HL-60 (cell line): ENCODE data around the gene WTAP.

Experiments
- DNase-seq, 2 experiments: peaks; one replicate each; pipeline ENCODE4 v3.0.0-alpha.2; 2010 to 2020; ENCODE audit warnings: low read depth in 1 of 2, low spot score in 1 of 2
- H3K27ac ChIP-seq: fragments of 250-450 bp; sonication (Bioruptor Pico); replicated peaks from 2 replicates; pipeline ENCODE4 v1.5.1; 2020; ENCODE audit warnings: mild to moderate bottlenecking, moderate library complexity
- H3K27me3 ChIP-seq: fragments of 250-450 bp; sonication (Bioruptor Pico); 2 replicates; pipeline ENCODE4 v1.5.1; 2021; ENCODE audit warnings: mild to moderate bottlenecking, moderate library complexity; ENCODE audit not compliant: insufficient read depth, poor library complexity, severe bottlenecking
- H3K4me3 ChIP-seq: replicated peaks from 2 replicates; pipeline ENCODE4 v1.5.1; 2011; ENCODE audit warnings: mild to moderate bottlenecking, control low read depth, low read length; ENCODE audit not compliant: insufficient read depth
- GABPA ChIP-seq: IDR thresholded peaks from 2 replicates; pipeline ENCODE4 v1.6.1; 2012; ENCODE audit warnings: low read depth
- POLR2AphosphoS5 ChIP-seq: IDR thresholded peaks from 2 replicates; pipeline ENCODE4 v1.6.1; 2012; ENCODE audit warnings: low read depth
- REST ChIP-seq: IDR thresholded peaks from 2 replicates; pipeline ENCODE4 v1.6.1; 2012; ENCODE audit warnings: low read depth; ENCODE audit not compliant: insufficient replicate concordance
- SPI1 ChIP-seq: IDR thresholded peaks from 2 replicates; pipeline ENCODE4 v1.6.1; 2012; ENCODE audit warnings: low read depth, mild to moderate bottlenecking, borderline replicate concordance
- TF ChIP-seq, protein P1 (sequence below): IDR thresholded peaks from one replicate; pipeline ENCODE4 v1.5.1; 2011; ENCODE audit warnings: low read length, control low read depth, inconsistent platforms; ENCODE audit not compliant: insufficient read depth

The WTAP gene

DNA sequence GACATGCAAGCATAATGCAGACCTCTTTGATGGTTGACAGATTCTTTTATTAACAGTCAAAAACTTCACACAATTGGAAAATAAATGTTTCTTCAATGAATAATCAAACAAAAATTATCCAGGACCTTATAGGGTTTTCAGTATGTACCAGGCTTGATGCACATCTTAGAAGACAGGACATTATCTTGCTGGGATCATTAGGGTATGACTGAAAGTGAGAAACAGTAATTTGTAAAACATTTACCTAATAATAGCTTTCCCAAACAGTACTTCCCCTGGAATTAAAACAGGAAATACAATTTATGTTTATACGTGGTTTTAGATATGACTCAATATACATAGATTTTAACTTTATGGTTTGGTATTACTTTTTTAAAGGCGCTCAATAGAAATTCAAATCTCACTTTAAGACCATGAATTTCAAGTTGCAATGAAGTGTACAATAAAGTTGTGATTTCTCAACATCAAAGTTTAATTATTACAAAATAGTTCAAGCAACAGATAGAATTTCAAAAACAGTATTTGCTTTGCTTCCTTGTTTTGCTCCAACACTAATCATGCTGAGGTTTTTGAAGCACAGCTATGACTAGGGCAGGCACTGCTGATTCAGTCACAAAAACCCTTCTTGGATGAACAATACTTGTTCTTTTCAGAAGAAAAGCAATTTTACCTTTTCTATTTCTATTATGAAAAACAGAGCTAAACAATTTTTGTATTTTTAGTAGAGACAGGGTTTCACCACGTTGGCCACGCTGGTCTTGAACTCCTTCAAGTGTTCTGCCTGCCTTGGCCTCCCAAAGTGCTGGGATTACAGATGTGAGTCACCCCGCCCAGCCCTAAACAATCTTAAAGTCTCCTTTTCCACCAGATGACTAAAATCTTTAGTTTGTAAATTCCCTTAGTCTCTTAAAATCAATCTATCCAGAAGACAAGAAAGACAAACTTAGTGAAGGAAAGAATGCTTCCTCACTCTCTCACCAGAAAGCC lies 47.9 kb upstream of the WTAP start:
- DNase-seq = no peak
- H3K27me3 ChIP-seq = no peaks in the 10 kb centered on the region
- no peak overlapping the region for H3K27ac ChIP-seq
- no peak for TF ChIP-seq GABPA
- TF ChIP-seq REST = no peak
- TF ChIP-seq, protein P1, sequence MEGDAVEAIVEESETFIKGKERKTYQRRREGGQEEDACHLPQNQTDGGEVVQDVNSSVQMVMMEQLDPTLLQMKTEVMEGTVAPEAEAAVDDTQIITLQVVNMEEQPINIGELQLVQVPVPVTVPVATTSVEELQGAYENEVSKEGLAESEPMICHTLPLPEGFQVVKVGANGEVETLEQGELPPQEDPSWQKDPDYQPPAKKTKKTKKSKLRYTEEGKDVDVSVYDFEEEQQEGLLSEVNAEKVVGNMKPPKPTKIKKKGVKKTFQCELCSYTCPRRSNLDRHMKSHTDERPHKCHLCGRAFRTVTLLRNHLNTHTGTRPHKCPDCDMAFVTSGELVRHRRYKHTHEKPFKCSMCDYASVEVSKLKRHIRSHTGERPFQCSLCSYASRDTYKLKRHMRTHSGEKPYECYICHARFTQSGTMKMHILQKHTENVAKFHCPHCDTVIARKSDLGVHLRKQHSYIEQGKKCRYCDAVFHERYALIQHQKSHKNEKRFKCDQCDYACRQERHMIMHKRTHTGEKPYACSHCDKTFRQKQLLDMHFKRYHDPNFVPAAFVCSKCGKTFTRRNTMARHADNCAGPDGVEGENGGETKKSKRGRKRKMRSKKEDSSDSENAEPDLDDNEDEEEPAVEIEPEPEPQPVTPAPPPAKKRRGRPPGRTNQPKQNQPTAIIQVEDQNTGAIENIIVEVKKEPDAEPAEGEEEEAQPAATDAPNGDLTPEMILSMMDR = no peak
- TF ChIP-seq SPI1 = no peak
- TF ChIP-seq POLR2AphosphoS5 = no peak
- H3K4me3 ChIP-seq = no peak overlapping the region

- DNase-seq = no peak
- H3K27ac ChIP-seq = no peak overlapping the region
- TF ChIP-seq REST (no peak), SPI1 (no peak), GABPA (no peak), POLR2AphosphoS5 (no peak)
- TF ChIP-seq, protein P1 = no peak
Observed at GRCh38 chr6:159680104-159680503, 47.2 kb upstream of the WTAP start.

GRCh38 chr6:159681191-159681880 lies 46.0 kb upstream of the WTAP start:
- no peak for TF ChIP-seq POLR2AphosphoS5
- TF ChIP-seq REST = no peak
- TF ChIP-seq GABPA = no peak
- no peak for TF ChIP-seq SPI1
- TF ChIP-seq, protein P1 = no peak

More at GRCh38 chr6:159680104-159680503, 47.2 kb upstream of the WTAP start:
- H3K4me3 ChIP-seq = no peak overlapping the region
- H3K27me3 ChIP-seq = no peaks in the 10 kb centered on the region

More at GRCh38 chr6:159681191-159681880, 46.0 kb upstream of the WTAP start:
- no peaks in the 10 kb centered on the region for H3K27me3 ChIP-seq
- no peak overlapping the region for H3K27ac ChIP-seq
- no peak overlapping the region for H3K4me3 ChIP-seq
- DNase-seq = no peak
